HL-60 (cell line): Measurements from ENCODE around the gene PLAU.

ENCODE experiments used
- CTCF ChIP-seq: IDR thresholded peaks from one replicate; pipeline ENCODE4 v1.5.1; 2011; ENCODE audit warnings: low read length, control low read depth, inconsistent platforms; ENCODE audit not compliant: insufficient read depth
- GABPA ChIP-seq: IDR thresholded peaks from 2 replicates; pipeline ENCODE4 v1.6.1; 2012; ENCODE audit warnings: low read depth
- POLR2AphosphoS5 ChIP-seq: IDR thresholded peaks from 2 replicates; pipeline ENCODE4 v1.6.1; 2012; ENCODE audit warnings: low read depth
- REST ChIP-seq: IDR thresholded peaks from 2 replicates; pipeline ENCODE4 v1.6.1; 2012; ENCODE audit warnings: low read depth; ENCODE audit not compliant: insufficient replicate concordance
- SPI1 ChIP-seq: IDR thresholded peaks from 2 replicates; pipeline ENCODE4 v1.6.1; 2012; ENCODE audit warnings: low read depth, mild to moderate bottlenecking, borderline replicate concordance

- TF ChIP-seq POLR2AphosphoS5 (no peak), CTCF (no peak), GABPA (no peak), REST (no peak), SPI1 (no peak)
These were observed 1.3 kb upstream of the PLAU start for GRCh38 chr10:73909540-73910115.
